Right lung (tissue), 5 donors: Measurements from ENCODE around the gene DCDC2B. TPM values are rescaled to one million over a fixed set of nuclear protein-coding genes. Genes with fewer than 3 reads are reported as not detected.

ENCODE experiments used
- DNase-seq, 2 donors: peaks; one replicate each; pipeline ENCODE4 v3.0.0-alpha.2; 2013
- polyA plus RNA-seq, 5 donors: library from polyadenylated mRNA; unstranded; fragments of 120-200 nt; gene quantifications; one replicate each; pipeline versions ENCODE4 v1.2.1 to v1.2.3, GENCODE V29; 2013; ENCODE audit warnings: inconsistent platforms in 1 of 5, low replicate concordance in 1 of 5; ENCODE audit not compliant: insufficient read length in 5 of 5, insufficient read depth in 1 of 5

Gene DCDC2B
- polyA plus RNA-seq, 5 donors = 1.6 to 3.4 (median 2.7) TPM

DNA sequence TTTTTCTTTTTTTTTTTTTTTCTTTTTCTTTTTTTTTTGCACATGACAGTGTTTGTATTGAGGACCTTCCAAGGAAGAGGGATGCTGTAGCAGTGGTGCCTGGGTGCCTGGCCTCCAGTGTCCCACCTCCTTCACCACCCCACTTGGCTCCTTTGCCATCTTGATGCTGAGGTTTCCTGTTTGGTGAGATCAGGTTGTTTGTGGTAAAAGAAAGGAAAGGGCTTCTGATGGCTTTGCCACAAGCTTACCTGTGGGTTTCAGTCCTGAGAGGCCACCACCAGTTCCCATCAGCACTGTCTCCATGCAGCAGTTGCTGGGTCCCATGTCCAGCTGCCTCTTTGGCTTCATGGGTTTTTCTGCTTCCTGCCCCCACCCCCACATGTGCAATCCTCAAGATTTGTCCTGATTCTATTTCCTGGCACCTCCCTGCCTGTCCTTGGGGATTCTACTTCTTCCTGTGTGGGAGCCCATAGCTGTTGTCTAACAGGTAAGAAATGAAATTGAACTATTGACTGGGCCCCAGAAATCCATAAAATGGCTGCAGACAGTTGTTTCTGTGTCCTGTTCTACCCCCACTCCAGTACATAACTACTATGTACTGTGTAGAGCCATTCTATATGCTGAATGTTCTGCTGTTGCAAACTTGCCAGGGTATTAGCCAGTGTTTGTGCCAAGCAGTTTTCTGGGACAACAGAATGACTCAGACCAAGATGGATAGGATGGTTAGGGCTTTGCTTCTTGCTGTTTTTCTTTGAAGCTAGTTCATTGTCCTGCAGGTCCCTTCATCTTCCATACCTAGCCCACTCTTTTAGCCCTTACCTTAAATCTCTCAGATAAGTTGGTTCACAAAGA, 12.7 kb upstream of the DCDC2B start:
- DNase-seq = no peak

DNA sequence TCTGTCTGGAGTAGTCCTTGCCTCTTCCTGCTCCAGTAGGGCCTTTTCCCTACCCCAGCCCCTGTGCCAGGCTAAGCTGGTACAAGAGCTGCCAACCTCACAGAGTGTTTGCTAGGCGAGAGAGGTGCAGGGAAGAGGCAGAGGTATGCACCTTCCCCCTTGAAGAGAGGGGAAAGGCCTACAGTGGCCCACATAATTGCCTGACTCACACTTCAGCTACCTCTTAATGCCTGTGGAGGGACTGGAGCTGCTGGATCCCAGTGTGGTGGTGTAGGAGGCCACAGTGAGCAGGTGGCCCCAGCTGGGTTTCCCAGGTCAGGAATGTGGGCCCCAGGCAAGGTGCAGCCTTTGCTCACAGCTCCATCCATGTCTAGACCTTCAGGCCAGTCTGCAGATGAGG, 11.8 kb upstream of the DCDC2B start:
- DNase-seq = no peak

DNA sequence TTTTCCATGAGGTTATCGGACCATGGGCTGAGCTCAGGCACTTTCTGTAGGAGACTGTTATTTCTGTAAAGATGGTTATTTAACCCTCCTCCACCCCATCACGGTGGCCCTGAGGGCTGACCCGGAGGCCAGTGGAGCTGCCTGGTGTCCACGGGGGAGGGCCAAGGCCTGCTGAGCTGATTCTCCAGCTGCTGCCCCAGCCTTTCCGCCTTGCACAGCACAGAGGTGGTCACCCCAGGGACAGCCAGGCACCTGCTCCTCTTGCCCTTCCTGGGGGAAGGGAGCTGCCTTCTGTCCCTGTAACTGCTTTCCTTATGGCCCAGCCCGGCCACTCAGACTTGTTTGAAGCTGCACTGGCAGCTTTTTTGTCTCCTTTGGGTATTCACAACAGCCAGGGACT, 11.1 kb upstream of the DCDC2B start:
- DNase-seq = no peak

DNA sequence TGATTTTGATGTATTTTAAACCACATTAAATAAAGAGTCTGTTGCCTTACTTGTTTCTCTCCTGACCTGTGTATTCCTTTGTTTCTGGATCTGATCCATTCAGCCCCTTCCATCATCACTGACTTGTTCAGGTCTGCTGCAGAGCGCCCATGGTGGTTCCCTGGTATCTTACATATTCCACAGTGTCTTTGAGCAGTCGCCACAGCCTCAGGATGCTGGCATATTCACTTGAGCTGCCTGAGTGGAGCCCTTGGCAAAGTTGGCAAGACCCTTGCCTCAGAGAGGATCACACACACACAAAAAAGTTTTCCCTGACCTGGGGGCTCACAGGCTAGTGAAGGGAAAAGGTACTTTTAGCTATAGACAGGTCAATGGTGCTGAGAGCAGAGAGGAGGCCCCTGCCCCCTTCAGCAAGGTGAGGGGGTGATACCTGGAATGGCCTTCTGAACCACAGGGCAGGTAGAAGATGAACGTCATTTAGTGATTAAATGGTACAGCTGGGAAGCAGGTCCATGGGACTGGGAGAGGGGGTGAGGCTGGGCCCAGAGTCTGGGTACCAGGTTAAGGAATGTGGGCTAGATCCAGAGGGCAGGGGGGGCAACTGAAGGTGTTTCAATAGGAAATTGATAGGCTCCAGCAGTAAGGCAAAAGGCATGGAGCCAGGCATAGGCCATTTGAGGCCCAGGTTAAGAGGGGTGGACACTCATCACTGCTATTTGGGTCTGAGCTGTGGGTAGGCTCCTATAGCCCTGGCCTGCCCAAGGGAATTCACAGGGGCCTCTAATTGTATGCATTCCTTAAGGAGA, 10.4 kb upstream of the DCDC2B start:
- DNase-seq = no peak

DNA sequence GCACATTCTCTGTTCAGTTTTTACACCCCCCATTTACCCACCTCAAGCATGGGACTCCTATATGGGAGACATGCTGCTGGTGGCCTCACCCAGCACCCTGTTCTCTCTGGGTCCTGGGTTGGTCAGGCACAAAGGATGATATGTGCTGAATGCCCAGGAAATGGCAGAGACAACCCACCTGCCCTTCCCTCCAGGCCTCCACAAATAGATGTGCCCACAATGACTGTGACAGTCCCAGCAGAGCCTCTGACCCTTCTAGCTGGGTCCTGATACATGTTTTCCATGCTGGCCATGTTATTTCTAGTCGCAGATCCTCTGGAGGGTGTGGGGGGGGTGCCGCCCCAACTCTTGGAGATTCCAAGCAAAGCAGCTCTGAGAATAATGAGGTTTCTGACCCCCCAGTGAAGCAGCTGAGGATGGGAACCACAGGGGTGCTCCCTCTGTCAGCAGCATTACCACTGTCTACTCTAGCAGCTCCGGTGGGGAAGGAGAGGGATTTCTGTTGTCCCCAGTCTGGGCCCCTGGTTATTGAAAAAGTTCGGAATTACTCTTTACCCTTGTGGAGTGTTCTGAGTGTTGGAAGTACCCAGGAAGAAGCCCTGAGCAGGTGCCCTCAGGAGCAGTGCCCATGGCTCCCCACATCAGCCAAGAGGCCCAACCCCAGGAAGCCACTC, 9.7 kb upstream of the DCDC2B start:
- DNase-seq = no peak

DNA sequence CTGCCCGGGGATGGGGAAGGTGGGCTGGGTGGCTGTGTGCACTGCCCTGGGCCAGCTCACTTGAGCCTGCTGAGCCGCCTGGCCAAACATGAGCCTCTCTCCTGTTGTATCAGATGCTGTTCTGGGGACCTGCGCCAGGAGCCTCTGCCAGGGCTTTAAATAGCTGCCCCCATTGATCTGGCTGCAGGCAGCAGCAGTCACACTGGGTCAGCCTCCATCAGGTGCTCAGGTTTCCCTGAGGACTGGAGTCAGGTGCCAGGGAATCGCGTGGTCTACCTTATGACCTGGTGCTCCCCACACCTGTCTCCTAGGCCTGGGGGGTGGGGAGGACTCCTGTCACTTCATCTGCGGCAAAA, 9.2 kb upstream of the DCDC2B start:
- no peak for DNase-seq

DNA sequence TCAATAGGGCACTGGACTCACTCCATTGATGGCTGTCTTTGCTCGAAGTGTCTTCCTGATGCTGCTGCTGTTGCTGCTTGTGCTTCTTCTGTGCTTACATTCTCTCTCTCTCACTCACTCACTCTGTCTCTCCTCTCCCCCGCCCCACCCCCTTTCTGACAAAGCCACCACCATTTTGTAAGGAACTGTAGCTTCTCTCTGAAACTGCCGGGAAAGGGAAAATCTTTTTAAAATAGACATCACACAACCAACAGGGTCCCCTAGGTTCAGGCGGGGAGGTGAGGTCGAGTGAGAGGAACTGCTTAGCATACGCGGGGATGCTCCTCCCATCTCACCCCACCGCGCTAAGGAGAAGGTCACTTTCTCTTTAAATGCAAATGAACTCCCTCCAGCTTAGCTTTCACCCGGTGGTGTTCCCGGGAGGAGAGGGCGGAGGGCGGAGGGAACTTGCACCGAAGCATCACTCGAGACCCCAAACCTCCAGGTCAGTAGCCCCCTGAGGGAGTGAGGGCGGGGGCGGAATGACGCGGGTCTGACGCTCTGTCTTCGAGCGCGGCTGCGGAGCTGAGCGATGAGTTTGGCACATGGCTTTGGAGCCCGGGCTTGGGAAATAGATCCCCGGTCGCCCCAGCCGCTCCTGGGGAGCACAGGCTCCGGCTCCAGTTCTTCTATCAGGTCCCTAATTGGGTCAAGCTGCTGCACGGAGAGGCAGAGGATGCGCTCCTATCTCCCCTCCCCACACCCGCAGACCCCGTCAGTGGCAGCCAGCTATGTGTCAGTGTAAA, 8.5 kb upstream of the DCDC2B start, which contains the start of gene CCDC28B:
Gene CCDC28B, plus strand, starts transcription at position 370 of the 785 bp plus-strand sequence. CDS start 1,341 bp downstream, outside the sequence.
- peak; percentile 64 to 71 for DNase-seq

DNA sequence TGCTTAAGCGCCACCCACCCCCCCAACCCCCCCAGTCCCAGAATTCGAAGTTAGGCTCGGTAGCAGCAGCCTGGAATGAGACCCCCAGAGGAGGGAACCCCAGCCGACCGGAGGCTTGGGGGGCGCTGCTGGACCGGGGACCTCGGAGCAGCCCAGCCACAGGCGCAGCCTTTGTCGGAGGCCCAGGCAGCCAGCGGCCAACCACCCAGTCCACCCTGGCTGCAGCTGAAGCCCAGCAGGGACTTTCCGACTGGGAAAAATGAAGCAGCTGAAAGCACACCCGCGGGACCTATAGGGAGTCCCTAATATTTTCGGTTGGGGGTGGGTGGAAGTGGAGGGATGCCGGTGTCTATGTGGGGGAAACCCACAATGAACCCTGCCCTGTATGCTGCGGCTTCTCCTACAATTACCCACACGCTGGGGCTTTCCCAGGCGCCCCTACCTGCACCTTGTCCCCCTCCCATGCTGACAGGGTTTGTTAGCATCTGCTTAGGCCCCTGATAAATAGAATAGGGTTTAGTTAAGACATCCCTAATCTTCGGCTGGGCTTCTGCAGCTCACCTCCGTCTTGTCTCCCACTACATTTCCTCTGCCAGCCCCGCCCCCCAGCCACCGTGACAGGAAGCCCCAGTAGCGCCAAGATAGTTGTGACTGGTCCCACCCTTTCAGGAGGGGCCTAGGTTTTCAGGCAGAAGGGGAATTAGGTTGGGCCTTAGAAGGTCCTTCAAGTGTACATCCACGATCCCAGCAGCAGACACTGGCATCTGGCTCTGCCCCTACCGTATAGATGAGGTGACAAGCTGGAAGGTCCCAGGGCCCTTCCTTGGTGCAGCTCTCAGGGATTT, 7.7 kb upstream of the DCDC2B start:
- DNase-seq = peak; percentile 51 to 58

DNA sequence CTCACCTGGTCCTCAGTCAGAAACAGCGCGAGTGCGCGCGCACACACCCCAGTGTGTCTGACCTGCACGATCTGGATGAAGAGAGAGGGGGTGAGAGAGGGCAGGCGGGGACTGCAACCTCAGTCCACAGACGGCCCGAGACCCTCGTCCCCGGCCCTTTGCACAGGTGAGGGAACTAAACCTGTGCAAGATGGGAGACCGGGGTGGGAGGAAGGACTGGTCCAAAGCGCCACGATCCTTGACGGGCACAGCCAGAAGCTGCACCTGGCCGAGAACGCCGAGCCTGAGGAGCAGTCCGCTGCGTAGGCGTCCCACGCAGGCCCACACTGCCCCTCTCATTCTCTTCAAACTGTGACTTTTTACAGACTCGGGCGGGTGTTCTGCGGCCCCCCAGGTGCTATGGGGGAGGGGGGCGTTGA, 3.9 kb upstream of the DCDC2B start:
- DNase-seq = no peak

DNA sequence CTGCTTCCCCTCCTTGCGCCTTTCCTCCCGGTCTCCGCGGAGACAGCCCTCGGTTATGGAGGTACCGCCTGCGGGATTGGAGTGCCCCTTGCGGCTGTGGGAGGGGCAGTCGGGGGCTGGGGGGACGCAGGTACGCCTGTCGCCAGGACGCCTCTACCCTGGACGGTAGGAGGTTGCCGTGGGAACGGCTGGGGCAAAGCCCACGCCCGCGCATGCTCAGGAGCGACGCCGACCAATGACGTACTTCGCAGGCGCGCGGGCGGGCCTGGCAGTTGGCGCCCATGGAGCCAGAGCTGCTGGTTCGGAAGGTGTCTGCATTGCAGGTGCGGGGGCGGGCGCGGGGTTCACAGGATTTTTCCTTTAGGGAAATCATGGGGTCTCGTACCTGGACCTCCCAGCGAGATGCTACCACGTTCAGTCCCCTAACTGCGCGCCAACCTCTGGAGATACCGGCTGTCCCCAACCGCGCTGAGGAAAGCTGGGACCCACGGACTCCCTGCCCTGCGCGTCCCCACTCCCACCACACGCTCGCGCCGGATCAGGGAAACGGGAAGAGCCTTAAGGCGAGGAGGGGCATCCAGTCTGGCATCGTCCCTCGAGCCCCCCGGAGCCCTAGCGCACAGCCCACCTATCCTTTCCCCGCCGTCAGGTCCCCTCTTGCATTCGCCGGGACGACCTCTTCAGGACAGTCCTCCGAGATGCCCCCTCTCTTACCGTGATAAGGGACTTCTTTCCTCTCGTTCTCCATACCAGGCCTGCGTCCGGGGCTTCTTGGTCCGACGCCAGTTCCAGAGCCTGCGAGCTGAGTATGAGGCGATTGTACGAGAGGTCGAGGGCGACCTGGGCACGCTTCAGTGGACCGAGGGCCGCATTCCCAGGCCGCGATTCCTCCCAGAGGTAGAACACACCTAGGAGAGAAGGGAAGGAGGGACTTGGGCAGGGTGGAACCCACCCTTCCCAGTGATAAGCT, 3.2 kb upstream of the DCDC2B start, which contains the start of gene IQCC:
Gene IQCC, plus strand, starts transcription at position 271 of the 970 bp plus-strand sequence. Its CDS starts 11 bp downstream, at position 282.
- peak; percentile 87 to 88 for DNase-seq

DNA sequence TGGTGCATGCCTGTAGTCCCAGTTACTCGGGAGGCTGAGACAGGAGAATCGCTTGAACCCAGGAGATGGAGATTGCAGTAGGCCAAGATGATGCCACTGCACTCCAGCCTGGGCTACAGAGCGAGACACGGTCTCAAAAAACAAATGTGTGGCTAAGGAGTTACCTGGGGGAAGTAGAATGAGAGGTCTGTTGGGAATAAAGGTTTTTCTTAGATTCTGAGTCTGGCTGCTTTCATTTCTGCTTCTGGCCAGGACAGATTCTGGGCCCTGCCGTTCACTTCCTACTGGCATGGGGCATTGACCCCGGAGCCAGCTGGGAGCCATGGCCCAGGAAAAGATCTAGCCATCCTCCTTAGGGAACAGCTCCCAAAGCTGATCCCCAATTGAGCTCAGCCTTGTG, 420 bp upstream of the DCDC2B start:
- no peak for DNase-seq

DNA sequence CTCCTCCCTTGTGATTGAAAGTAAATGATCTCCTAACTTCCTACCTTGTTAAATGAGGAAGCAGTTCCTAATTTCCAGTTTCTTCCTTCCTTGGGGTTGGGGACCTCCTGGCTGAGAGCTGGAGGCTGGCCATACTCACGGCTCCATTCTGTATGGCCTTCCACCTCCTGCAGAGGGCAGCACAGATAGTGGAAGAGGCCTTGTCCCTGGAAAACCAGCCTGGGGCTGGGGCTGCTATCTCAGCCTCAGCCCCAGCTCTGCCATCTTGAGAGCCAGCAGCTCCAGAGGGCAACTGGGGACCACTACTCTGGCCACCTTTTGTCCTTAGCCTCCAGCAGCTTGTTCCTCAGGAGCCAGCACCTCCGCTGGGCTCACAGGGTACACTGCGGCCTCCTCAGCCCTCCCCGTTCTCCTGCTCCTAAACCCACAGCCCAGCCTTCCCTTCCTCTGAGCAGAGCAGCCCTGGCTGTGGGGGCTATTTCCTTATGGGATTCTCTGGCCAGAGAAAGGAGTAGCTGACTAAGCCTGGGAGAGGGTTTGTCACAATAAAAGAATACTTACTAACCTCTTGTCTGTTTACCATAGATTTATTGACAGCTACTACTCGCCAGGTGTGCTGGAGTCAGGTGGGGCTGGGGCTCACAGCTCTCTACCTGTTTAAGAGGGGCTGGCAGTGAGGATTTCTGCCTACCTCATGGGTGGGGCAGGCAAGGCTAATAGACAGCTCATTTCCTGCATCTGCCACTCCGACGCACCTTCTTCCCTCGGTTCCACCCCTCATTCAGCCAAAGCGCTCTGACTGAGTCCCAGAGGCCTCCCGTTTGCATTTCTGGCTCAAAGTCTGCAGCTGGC, 7.0 kb downstream of the DCDC2B start:
- DNase-seq = no peak

DNA sequence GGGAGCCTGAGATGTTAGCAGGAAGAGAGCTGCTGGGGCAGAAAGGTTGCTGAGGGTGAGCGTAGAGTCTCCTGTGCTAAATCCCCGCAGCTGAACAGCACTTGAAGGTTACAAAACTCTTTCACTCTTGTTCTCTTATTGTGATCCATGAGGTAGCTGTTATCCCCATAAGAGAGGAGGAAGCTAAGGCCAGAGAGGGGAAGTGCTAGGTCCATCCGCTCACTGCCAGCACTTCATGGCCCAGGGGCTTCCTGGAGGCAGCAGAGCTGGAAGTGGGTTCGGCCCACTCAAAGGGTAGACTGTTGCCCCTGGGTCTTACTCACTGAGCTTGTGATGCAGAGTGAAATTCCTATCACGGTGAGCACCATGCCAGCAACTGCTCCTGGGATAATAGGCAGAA, 7.7 kb downstream of the DCDC2B start:
- no peak for DNase-seq

DNA sequence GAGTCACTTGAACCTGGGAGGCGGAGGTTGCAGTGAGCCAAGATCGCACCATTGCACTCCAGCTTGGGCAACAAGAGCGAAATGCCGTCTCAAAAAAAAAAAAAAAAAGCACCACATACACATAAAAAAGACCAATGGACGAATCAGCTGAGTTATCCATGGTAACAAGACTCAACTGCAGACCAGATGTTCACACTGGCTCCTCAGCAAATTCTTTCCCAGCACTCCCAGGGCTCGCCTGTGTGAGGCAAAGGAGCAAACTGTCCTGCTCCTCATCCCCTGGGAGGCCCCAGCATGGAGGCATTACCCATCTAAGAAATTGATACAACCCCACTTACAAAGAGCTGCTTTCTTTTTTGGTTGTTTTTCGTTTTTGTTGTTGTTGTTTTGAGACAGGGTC, 10.1 kb downstream of the DCDC2B start:
- no peak for DNase-seq

DNA sequence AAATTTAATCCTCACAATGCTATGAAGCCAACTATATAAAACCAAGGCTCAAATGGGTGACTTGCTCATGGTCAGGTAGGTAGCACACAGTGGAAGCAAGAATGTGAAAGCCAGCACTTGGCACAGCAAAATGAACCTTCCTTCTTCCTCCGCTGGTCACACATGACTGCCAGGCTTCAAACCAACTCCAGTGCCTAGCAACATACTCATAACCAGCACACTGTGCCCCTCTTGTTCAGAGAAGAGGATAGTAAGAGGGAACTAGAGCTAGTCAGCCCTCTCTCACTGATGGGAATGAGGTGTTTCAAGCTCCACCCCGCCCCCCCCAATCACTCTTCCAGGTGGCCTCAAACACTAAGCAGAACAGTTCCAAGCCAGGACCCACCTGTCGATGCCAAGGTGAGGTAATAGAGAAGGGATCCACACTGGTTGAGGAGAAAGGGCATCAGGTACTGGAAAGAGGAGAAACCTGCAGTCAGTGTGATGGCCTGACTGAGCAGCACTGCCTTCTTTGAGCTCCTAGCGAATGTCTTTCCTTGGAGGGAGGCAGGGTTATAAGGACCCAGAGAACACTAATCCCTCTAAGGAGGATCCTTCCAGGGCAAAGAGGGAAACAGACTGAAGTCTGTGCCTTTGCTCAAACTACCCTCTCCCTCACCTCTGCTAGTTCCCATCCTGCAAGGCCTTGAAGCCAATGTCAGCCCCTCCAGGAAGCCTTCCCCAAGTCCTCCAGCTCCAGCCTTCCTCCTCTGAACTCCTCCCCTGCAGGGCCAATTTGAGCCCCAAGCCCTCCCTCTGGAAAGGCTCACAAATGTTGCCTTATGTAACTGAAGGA, 12.1 kb downstream of the DCDC2B start:
- no peak for DNase-seq

DNA sequence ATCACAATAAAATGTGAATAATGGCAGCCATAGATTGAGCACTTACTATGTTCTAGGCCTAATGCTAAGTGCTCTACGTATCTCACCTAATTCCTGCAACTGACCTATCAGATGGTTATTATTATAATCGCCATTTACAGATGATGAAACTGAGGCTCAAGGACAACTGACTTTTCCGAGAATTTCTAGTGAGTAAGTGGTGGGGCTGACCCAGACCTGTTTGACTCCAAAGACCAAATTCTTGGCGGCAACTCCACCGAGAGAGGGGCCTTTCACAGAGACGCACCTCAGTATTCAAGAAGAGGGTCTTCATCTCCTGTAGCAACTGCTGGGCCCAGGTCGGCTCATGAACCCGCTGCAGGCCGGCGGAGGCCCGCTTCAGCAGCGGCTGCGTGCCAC, 12.7 kb downstream of the DCDC2B start:
- no peak for DNase-seq
